GM19043 (cell line): Measurements from ENCODE around the gene TAAR1.
"Not testable (repeated sequence)": the region's sequence is repeated elsewhere in the genome, so short reads cannot be mapped to it uniquely, and the experiment has no call there.

Experiments used
- ATAC-seq: cut with Tn5 transposase; IDR thresholded peaks from one replicate; pipeline ENCODE4 v1.9.1; 2021; ENCODE audit warnings: low read depth; ENCODE audit not compliant: unreplicated experiment

TAAR1 gene

GRCh38 chr6:132664309-132665034 is 5.5 kb upstream of the TAAR1 start:
- ATAC-seq = no peak

GRCh38 chr6:132663661-132664060 is 4.7 kb upstream of the TAAR1 start:
- ATAC-seq = no peak

DNA sequence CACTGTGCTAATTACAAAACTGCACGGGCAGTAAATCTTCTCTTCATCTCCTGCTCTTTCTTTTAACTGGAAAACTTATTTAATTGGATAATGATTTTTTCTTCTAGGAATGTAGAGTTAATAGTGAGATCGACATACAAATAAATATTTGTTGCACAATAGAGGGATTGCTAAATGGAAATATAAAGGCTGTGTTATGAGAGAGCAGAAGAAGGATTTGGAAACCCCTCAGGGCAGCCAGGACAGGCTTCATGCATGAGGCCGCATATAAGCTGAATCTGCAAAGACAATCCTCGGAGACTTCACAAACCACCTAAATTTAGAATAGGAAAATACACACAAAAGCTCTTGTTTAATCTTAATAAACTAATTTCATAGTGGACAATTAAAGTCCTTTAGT is 2.9 kb upstream of the TAAR1 start:
- no peak for ATAC-seq

GRCh38 chr6:132651062-132651461 is 7.9 kb downstream of the TAAR1 start:
- peak; percentile 39 for ATAC-seq

DNA sequence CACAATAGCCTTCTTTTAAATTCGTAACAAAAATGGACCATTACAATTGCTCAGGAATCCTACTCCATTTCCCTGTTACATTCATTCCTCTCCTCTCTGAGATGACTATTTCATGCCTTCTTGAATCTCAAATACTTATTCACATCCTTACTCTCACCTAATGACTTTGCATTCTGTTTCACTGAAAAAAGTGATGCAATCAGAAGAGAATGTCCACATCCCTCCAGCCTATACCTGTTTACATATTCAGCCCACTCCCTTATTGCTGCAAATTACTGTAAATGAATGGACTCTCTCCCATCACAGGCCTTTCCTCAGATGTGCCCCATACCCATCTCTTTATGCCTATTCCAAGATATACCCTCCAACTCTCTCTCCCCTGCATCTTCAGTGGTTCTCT is 8.6 kb downstream of the TAAR1 start:
- ATAC-seq = no peak

GRCh38 chr6:132648828-132649227 is 10.2 kb downstream of the TAAR1 start:
- no peak for ATAC-seq

- ATAC-seq = peak; percentile 87
These were observed 10.6 kb downstream of the TAAR1 start for GRCh38 chr6:132648356-132648755.

- ATAC-seq = no peak
These were observed 15.4 kb downstream of the TAAR1 start for GRCh38 chr6:132643547-132643946.

- ATAC-seq = not testable (repeated sequence)
These were observed 21.8 kb downstream of the TAAR1 start for GRCh38 chr6:132637135-132637534.

DNA sequence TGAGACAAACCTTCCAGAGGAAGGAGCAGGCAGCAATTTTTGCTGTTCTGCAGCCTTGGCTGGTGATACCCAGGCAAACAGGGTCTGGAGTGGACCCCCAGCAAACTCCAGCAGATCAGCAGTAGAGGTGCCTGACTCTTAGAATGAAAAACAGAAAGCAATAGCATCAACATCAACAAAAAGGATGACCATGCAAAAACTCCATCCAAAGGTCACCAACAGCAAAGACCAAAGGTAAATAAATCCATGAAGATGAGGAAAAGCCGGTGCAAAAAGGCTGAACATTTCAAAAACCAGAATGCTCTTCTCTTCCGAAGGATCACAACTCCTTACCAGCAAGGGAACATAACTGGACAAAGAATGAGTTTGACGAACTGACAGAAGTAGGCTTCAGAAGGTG is 23.1 kb downstream of the TAAR1 start:
- ATAC-seq = not testable (repeated sequence)

- not testable (repeated sequence) for ATAC-seq
These were observed 23.7 kb downstream of the TAAR1 start for GRCh38 chr6:132635288-132635687.

GRCh38 chr6:132634796-132635195 is 24.2 kb downstream of the TAAR1 start:
- ATAC-seq = no peak

DNA sequence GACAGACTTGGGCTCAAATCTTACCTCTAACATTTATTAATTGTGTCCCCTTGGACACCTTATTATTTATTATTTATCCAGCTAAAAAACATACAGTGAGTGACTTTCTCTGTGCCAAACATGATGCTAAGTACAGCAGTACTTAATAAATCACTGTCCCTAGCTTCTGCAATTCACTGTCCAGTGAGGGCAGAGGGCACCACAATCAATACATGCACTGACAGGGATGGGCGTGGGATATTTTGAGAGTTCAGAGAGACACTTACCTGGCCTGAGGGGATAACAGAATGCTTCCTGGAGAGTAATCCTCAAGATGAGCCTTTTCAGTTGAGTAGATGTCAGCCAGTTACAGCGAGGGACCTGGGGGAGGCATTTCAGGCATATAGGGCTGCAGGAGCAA is 25.6 kb downstream of the TAAR1 start:
- ATAC-seq = no peak

DNA sequence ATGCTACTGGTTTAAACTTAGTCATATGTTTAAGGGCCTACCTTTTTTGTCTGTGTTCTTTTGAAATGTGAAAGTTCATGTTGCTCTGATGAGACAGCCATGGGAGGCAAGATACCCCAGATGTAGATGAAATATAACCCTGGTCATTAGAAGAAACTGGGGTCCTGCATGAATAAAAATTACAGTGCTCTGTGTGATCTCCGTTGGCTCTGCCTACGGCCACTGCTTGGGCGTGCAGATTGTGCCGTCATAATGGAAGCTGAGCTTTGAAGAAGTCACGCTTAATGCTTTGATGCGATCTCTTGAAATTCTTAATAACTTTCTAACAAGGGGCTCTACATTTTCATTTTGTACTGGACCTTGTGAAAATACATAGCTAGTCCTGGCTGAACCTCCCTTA is 34.8 kb downstream of the TAAR1 start, which contains the start of gene TAAR2:
Gene TAAR2, minus strand, starts transcription at position 101 of the 400 bp plus-strand sequence. Its CDS starts 0 bp downstream, at position 101.
- no peak for ATAC-seq

DNA sequence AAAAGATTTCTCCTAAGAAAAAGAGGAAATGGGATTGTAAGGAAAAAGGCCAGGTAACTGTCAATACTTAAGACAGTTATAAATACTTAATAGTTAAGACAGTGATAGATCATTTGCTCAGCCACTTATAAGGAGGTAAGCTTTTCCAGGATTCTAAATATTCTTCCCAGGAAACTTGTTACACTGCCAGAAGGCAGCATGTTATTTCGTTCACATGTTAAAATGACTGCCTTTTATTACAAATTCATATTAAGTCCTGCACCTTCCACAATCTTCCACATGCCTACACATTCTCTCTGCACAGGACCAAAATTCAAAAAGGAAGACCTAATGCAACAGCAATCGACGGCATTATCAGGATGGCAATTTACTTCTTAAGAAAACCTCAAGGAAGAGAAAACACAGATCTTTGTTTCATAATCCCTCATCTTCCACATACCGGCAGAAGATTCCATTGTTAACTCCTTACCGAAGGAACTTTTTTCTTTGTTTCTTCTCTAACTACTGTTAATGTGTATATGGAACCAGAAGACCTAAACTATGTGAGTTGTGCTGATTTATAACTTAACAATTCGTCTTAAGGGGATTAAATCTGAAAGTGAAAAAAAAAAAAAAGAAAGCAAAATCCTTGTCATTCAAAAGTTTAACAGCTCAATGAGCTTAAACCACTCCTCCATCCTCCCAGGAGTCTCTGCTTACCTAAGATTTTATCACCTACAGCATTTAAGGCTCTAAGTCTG is 35.7 kb downstream of the TAAR1 start:
- ATAC-seq = no peak

DNA sequence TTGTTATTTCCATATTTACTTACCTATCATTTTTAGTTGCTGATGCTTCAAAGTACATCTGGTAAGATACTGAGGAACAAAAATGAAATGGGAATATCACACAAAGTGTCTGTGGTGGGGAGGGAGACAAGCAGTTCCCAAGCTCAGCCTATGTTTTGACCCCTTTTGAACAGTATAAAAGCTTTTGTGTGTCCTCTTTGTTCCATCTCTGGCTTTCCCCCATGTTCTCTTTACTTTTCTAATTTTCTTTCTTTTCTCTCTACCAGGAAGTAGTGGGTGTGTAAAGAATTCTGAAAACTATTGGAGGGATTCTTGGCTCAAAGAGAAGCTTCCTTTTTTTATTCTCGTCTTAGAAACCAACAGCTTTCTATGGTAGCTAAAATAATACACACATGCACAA is 42.3 kb downstream of the TAAR1 start:
- ATAC-seq = no peak

GRCh38 chr6:132614554-132614953 is 44.4 kb downstream of the TAAR1 start:
- ATAC-seq = no peak

- no peak for ATAC-seq
These were observed 46.4 kb downstream of the TAAR1 start for GRCh38 chr6:132612449-132613108.

- no peak for ATAC-seq
These were observed 47.4 kb downstream of the TAAR1 start for GRCh38 chr6:132611616-132612015.

DNA sequence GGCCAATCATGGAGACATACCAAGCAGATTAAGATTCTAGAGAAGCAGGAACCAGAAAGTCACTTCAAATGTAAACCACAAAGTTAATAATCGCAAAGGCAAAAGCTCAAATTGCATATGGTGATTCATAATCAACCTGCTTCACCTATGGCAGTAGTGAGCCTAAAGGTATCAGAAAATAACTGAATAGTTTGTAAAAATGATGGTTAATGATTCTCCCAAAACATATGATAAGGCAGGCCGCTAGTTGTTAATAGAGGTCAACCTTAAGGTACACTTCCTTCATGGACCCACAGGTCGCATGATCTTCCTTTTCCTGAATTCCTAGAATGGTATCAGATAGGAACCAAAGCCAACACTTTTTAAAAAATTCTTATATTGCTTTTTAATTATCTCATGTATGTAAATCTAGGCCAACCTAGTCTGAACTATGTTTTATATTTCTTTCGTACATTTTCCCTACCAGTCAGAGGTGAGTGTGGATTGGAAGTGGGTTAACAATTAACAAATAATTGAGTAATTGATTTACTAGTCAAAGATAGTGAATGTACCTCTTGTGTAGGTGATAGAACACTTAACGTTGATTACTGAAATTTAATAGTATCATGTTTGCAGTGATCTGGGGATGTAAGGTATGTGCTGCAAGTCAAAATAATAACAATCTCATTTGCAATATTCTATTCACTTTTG is 51.3 kb downstream of the TAAR1 start:
- ATAC-seq = no peak

DNA sequence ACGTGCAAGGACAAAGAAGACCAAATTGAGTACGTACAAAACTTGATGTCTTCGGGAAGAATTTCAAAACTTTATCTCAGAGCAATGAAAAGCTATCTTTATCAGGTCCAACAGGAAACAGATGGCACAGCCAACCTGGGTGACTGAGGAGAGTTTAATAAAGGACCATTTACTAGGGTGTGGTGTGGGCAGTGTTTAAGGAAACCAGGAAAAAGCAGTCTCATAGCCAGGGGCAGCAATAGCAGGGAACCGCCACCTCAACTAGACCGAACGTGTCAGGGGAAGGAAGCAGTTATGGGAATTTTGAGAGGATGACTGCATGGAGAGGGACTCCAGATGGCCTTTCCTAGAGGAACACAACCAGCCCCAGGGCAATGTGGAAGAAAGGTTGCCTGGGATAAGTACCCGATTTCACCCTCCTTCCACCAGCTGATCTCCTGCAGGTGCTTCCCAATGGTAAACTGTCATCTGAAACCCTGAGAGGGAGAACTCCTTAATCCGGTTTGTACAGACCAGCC is 54.3 kb downstream of the TAAR1 start:
- ATAC-seq = no peak
